Ascending aorta (tissue), 2 donors: ENCODE measurements around the gene TPK1. TPM values are rescaled to one million over a fixed set of nuclear protein-coding genes. Genes with fewer than 3 reads are reported as not detected.
"Not testable (repeated sequence)": the region's sequence is repeated elsewhere in the genome, so short reads cannot be mapped to it uniquely, and the experiment has no call there.

Experiments
- DNase-seq, 2 donors: peaks; one replicate each; pipeline ENCODE4 v3.0.0-alpha.2; 2019; ENCODE audit warnings: low spot score in 2 of 2
- H3K27ac ChIP-seq, 2 donors: fragments of 200-600 bp; sonication (generic); one replicate each; pipeline ENCODE4 v1.5.1; 2016 to 2017; ENCODE audit warnings: mild to moderate bottlenecking in 1 of 2
- H3K27me3 ChIP-seq: fragments of 200-600 bp; sonication (generic); one replicate; pipeline ENCODE4 v1.5.1; 2017
- H3K36me3 ChIP-seq, 2 donors: fragments of 200-600 bp; sonication (generic); one replicate each; pipeline ENCODE4 v1.5.1; 2016
- H3K4me1 ChIP-seq, 2 donors: fragments of 200-600 bp; sonication (generic); one replicate each; pipeline ENCODE4 v1.5.1; 2016 to 2017; ENCODE audit warnings: mild to moderate bottlenecking in 1 of 2
- H3K4me3 ChIP-seq, 2 donors: fragments of 200-600 bp; sonication (generic); one replicate each; pipeline ENCODE4 v1.5.1; 2016 to 2017; ENCODE audit warnings: mild to moderate bottlenecking in 1 of 2
- H3K9me3 ChIP-seq, 2 donors: fragments of 200-600 bp; sonication (generic); one replicate each; pipeline ENCODE4 v1.5.1; 2016
- intact Hi-C: fragments of 100-400 bp; cut with DNase I; formaldehyde crosslinking; loops from one replicate; pipeline ENCODE4 v1.15.1; 2023
- total RNA-seq: library from RNA; depleted of rRNA; stranded (reverse); fragments of >200 nt; gene quantifications from one replicate; pipeline ENCODE4 v1.1.0, GENCODE V29; 2016
- TF ChIP-seq, protein P1 (sequence below), 3 experiments: fragments of 200-600 bp in 2 of 3; fragments of 450-650 bp in 1 of 3; sonication (generic) in 2 of 3; IDR thresholded peaks; one replicate each; pipeline ENCODE4 v1.5.1; 2016 to 2019; ENCODE audit warnings: antibody characterized with exemption in 3 of 3, mild to moderate bottlenecking in 1 of 3, moderate library complexity in 1 of 3

The TPK1 gene
- total RNA-seq, 1 donor from 2014 or later: 3.7 TPM

DNA sequence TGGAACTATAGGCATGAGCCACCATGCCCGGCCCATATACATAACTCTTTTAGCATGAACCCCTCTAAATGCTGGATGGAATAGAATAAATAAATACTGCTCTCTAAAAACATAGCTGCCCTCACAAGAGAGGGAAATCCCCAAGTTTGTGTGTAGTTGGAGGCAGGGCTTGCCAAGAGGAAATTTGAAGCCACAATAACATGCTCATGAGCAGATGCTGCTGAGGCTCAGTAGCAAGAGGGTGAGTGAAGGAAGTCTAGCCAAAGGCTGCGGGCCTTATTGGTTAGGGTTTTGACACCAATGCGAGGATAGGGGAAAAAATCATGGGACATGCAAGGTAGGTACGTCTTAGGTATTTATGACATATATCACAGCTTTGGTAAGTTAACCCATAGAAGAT is 17.3 kb downstream of the TPK1 start:
- H3K27ac ChIP-seq: no peak overlapping the region

DNA sequence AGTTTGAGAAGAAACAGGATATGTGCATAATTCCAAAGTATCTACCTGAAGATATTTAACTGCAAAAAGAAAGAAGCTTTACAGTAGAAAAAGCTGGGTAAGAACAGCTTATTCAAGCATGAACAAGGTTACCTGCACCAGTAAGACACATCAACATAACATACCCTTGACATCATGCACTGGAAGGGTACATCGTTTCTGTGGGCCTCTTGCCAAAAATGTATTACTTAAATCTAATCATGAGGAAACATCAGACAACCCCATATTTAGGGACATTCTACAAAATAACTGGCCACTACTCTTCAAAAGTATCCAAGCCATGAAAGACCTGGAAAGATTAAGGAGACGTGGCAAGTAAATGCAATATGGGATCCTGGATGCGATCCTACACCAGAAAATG is 18.9 kb downstream of the TPK1 start:
- TF ChIP-seq, protein P1, sequence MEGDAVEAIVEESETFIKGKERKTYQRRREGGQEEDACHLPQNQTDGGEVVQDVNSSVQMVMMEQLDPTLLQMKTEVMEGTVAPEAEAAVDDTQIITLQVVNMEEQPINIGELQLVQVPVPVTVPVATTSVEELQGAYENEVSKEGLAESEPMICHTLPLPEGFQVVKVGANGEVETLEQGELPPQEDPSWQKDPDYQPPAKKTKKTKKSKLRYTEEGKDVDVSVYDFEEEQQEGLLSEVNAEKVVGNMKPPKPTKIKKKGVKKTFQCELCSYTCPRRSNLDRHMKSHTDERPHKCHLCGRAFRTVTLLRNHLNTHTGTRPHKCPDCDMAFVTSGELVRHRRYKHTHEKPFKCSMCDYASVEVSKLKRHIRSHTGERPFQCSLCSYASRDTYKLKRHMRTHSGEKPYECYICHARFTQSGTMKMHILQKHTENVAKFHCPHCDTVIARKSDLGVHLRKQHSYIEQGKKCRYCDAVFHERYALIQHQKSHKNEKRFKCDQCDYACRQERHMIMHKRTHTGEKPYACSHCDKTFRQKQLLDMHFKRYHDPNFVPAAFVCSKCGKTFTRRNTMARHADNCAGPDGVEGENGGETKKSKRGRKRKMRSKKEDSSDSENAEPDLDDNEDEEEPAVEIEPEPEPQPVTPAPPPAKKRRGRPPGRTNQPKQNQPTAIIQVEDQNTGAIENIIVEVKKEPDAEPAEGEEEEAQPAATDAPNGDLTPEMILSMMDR (IDR thresholded peaks at IDR 0.05): no peak
- Histone ChIP-seq H3K27ac (no peak overlapping the region), H3K9me3 (no peaks in the 10 kb centered on the region), H3K4me1 (no peaks in the 10 kb centered on the region), H3K27me3 (no peaks in the 10 kb centered on the region), H3K36me3 (no peaks in the 10 kb centered on the region), H3K4me3 (no peak overlapping the region)
- no peak for DNase-seq
- intact Hi-C loops: no loop called here

More for the DNA sequence above, 17.3 kb downstream of the TPK1 start:
- H3K27me3 ChIP-seq: no peaks in the 10 kb centered on the region
- DNase-seq: no peak
- TF ChIP-seq, protein P1 (IDR thresholded peaks at IDR 0.05): no peak
- H3K36me3 ChIP-seq: no peaks in the 10 kb centered on the region
- peaks cover 0 to under 1% of the 10 kb centered on the region in 2 donors for H3K4me1 ChIP-seq
- H3K4me3 ChIP-seq: no peak overlapping the region
- no peaks in the 10 kb centered on the region for H3K9me3 ChIP-seq
- intact Hi-C loops: no loop called here

DNA sequence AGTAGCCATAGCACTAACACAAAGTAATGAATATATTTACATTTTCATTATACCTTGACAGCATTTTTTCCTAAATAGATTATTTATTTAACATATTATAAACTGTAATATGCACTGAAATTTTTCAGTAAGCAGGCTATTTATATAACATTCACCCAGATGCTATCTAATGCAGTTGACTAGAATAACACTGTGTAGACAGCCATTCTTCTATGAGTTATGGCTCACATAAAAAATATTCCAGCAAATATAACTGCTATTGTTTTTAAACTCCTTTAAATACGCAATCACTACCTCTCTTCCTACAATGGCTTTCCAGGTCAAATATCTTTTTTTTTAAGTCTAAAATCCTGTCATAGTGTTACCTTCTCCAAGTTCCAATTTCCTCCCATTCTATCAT is 21.6 kb downstream of the TPK1 start:
- intact Hi-C loops: no loop called here
- TF ChIP-seq, protein P1 (IDR thresholded peaks at IDR 0.05): no peak
- no peaks in the 10 kb centered on the region for H3K27me3 ChIP-seq
- H3K36me3 ChIP-seq: no peaks in the 10 kb centered on the region
- no peak overlapping the region for H3K4me3 ChIP-seq
- H3K9me3 ChIP-seq: no peaks in the 10 kb centered on the region
- DNase-seq: no peak
- no peaks in the 10 kb centered on the region for H3K4me1 ChIP-seq
- no peak overlapping the region for H3K27ac ChIP-seq

DNA sequence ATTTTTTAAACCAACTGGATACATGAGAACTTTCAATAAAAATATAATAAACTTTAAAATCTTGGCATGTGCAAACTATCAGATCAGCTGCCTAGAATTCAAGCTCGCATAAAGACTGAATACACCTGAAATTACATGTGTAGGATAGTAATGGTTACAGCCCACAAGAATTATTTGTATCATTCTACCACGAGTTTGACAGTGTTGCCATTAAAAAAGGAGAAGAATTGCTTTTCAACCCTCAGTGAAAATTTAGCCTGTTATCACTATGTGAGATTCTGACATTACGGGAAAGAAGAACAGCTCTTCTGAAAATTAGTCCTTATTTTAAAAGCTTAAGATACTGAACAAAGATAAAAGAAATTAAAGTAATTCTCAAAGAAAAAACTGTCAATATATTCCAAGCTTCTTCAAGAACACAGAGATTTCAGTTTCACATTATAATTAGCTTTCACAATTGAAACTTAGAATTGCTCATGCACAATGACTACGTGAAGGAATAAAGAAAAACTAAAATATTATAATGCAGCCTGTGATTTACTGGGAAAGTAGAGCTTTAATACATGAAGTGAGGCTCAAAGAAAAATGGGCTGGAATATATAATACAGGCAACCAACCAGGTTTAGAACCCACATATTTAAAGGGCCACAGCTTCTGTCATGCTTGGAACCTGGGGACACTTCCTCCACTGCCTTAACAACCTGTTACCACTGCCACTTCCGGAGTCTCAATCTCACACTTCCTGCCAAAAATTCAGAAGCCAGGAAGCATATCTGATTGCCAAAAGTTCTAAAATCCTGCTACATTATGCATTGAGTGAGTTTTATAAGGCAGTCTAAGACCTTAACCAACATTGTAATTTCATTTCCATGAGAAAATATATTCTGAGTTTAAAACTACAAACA is 23.2 kb downstream of the TPK1 start:
- Histone ChIP-seq H3K9me3 (no peaks in the 10 kb centered on the region), H3K4me3 (peak overlapping the region in 1 of 2 donors; percentile 18), H3K27me3 (no peaks in the 10 kb centered on the region), H3K27ac (peak overlapping the region; percentile 23 to 61), H3K36me3 (no peaks in the 10 kb centered on the region), H3K4me1 (no peaks in the 10 kb centered on the region)
- DNase-seq: no peak
- intact Hi-C loops: no loop called here
- TF ChIP-seq, protein P1 (IDR thresholded peaks at IDR 0.05): no peak

DNA sequence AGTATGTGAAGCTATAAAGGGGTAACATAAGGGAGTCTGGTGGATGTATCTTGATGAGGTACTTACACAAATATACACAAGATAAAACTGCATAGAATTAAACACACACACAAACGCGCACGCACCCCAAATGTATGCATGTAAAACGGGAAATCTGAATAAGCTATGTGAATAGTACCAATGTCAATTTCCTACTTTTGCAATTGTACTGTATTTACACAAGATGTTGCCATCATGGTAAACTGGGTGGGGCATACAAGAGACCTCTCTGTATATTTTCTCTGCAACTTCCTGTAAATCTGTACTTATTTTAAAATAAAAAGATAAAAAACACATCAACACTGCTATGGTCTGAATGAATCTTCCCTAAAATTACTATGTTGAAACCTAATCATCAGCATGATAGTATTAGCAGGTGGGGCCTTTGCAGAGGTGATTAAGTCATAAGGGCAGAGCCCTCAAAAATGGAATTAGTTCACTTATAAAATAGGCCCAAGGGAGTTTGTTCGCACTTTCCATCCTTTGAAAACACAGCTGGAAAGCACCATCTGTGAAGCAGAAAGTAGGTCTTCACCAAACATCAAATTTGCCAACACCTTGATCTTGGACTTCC is 30.1 kb downstream of the TPK1 start:
- no peaks in the 10 kb centered on the region for H3K9me3 ChIP-seq
- no peak overlapping the region for H3K27ac ChIP-seq
- H3K27me3 ChIP-seq: no peaks in the 10 kb centered on the region
- no peak for DNase-seq
- no peak overlapping the region for H3K4me3 ChIP-seq
- intact Hi-C loops: no loop called here
- TF ChIP-seq, protein P1 (IDR thresholded peaks at IDR 0.05): no peak
- no peaks in the 10 kb centered on the region for H3K36me3 ChIP-seq
- H3K4me1 ChIP-seq: no peaks in the 10 kb centered on the region

DNA sequence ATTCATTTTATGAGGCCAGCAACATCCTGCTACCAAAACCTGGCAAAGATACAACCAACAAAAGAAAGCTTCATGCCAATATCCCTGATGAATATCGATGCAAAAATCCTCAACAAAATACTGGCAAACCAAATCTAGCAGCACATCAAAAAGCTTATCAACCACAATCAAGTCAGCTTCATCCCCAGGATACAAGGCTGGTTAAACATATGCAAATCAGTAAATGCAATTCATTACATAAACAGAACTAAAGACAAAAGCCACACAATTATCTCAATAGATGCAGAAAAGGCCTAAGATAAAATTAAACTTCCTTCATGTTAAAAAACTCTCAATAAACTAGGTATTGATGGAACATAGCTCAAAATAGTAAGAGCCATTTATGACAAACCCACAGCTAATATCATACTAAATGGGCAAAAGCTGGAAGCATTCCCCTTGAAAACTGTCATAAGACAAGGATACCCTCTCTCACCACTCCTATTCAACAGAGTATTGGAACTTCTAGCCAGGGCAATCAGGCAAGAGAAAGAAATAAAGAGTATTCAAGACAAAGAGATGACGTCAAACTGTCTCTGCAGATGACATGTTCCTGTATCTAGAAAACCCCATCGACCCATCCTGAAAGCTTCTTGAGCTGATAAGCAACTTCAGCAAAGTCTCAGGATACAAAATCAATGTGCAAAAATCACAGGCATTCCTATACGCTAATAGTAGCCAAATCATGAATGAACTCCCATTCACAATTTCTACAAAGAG is 35.0 kb downstream of the TPK1 start:
- H3K27ac ChIP-seq, H3K36me3 ChIP-seq, H3K4me3 ChIP-seq, H3K9me3 ChIP-seq, H3K27me3 ChIP-seq, H3K4me1 ChIP-seq, DNase-seq, intact Hi-C loops: not testable (repeated sequence)
